A673 (cell line): ENCODE measurements around the gene AFAP1L1.

Experiments used
- EZH2 ChIP-seq: fragments of 200-600 bp; sonication (generic); IDR thresholded peaks from 2 replicates; pipeline ENCODE4 v1.6.1; 2017; ENCODE audit warnings: borderline replicate concordance, low read depth, mild to moderate bottlenecking, mixed read lengths, antibody characterized with exemption, low read length; ENCODE audit not compliant: poor library complexity, severe bottlenecking
- TF ChIP-seq, protein P1 (sequence below): fragments of 300-800, 200-600 bp; sonication (generic); conservative IDR thresholded peaks from 2 replicates; pipeline ENCODE4 v1.5.1; 2017; ENCODE audit warnings: low read depth, mild to moderate bottlenecking, antibody characterized with exemption, low read length, moderate library complexity, mixed read lengths

DNA sequence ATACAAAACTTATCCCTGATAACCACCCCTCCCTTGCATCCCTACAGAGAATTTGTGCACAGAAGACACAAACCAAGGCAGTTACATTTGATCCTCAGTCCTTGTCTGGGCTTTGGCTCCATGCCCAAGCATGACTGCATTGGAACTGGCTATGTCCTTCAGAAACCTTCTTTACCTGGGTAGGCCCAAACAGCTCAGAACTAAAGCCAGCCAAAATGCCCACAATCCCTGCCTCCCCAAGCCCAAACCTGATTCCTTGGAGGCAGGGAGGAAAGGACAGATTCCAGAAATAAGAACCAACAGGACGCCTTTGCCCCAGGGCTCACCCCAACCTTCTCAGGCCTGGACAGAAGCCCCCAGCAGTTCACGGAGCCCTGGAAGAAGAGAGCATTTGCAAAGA lies 99.2 kb downstream of the AFAP1L1 start:
- TF ChIP-seq, protein P1, sequence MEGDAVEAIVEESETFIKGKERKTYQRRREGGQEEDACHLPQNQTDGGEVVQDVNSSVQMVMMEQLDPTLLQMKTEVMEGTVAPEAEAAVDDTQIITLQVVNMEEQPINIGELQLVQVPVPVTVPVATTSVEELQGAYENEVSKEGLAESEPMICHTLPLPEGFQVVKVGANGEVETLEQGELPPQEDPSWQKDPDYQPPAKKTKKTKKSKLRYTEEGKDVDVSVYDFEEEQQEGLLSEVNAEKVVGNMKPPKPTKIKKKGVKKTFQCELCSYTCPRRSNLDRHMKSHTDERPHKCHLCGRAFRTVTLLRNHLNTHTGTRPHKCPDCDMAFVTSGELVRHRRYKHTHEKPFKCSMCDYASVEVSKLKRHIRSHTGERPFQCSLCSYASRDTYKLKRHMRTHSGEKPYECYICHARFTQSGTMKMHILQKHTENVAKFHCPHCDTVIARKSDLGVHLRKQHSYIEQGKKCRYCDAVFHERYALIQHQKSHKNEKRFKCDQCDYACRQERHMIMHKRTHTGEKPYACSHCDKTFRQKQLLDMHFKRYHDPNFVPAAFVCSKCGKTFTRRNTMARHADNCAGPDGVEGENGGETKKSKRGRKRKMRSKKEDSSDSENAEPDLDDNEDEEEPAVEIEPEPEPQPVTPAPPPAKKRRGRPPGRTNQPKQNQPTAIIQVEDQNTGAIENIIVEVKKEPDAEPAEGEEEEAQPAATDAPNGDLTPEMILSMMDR, result no peak
- TF ChIP-seq EZH2, result no peak
